Activated CD8-positive, alpha-beta T cell treated with anti-CD3 and anti-CD28 coated beads, Interleukin-2, amount 10 ng/mL, durations not matched to agents 7 days and 5 days (primary cell): ENCODE data around the gene HGFAC. TPM values are rescaled to one million over a fixed set of nuclear protein-coding genes. Genes with fewer than 3 reads are reported as not detected.
A peak's percentile ranks its signal among the peaks of the same experiment; 100 is the strongest.

Source experiments
- ATAC-seq: fragments of 150-1000 bp; cut with Tn5 transposase; one replicate; pipeline ENCODE4 v1.10.0; 2021; ENCODE audit warnings: moderate library complexity
- CTCF ChIA-PET: fragments of 350-600 bp; sonication (Branson Sonifier 250); formaldehyde crosslinking; loops from one replicate; lab custom pipeline; 2021; ENCODE audit warnings: antibody characterized with exemption; lab: Charles Lee
- POLR2A ChIA-PET: fragments of 350-600 bp; sonication (Branson Sonifier 250); formaldehyde crosslinking; loops from one replicate; lab custom pipeline; 2021; ENCODE audit warnings: antibody characterized with exemption; lab: Charles Lee
- DNase-seq: peaks from one replicate; pipeline ENCODE4 v3.0.0-alpha.2; 2020
- H3K27ac Mint-ChIP-seq: one replicate; pipeline ENCODE4 v1.8.0; 2021; ENCODE audit warnings: mild to moderate bottlenecking, mixed read lengths
- H3K27me3 Mint-ChIP-seq: one replicate; pipeline ENCODE4 v1.8.0; 2021; ENCODE audit warnings: low read depth, mixed read lengths
- H3K36me3 Mint-ChIP-seq: one replicate; pipeline ENCODE4 v1.8.0; 2021; ENCODE audit warnings: low read depth, mixed read lengths
- H3K4me1 Mint-ChIP-seq: one replicate; pipeline ENCODE4 v1.8.0; 2021; ENCODE audit warnings: low read depth, mixed read lengths
- H3K4me3 Mint-ChIP-seq: one replicate; pipeline ENCODE4 v1.8.0; 2021; ENCODE audit warnings: mild to moderate bottlenecking, mixed read lengths
- H3K9me3 Mint-ChIP-seq: one replicate; pipeline ENCODE4 v1.8.0; 2022; ENCODE audit warnings: mixed read lengths; ENCODE audit not compliant: insufficient read depth
- total RNA-seq, 2 experiments: library from RNA; stranded (reverse); gene quantifications; one replicate each; pipeline ENCODE4 v1.2.3, GENCODE V29; 2021

HGFAC gene
- not detected for total RNA-seq

GRCh38 chr4:3441501-3442459 lies at the start of gene HGFAC:
TSS of gene HGFAC (plus strand) at chr4:3441968. CDS start at chr4:3442002, 34 bp downstream.
- no peaks in the 10 kb centered on the region for H3K4me1 Mint-ChIP-seq
- H3K27ac Mint-ChIP-seq = no peak within 1 kb of the TSS
- H3K9me3 Mint-ChIP-seq = no peaks in the 10 kb centered on the region
- ChIA-PET POLR2A (no interaction called here), CTCF (interaction anchor here (0.8 to 1.8 kb wide), 3 partner anchors 94 to 334 kb away, joined by 3 to 8 read pairs (median 5); no protein-coding TSS in a partner anchor)
- no peak for DNase-seq
- H3K36me3 Mint-ChIP-seq = no peaks in the 10 kb centered on the region
- no peak for ATAC-seq
- no peak within 1 kb of the TSS for H3K4me3 Mint-ChIP-seq
- no peaks in the 10 kb centered on the region for H3K27me3 Mint-ChIP-seq

- ChIA-PET CTCF (no interaction called here), POLR2A (no interaction called here)
- Mint-ChIP-seq H3K36me3 (no peaks in the 10 kb centered on the region), H3K9me3 (no peaks in the 10 kb centered on the region), H3K27me3 (peaks cover 3% of the 10 kb centered on the region), H3K4me3 (no peak overlapping the region), H3K4me1 (no peaks in the 10 kb centered on the region), H3K27ac (no peak overlapping the region)
- ATAC-seq = no peak
- DNase-seq = no peak
Observed at GRCh38 chr4:3392321-3392720, 49.4 kb upstream of the HGFAC start.

GRCh38 chr4:3393171-3393570 lies 48.6 kb upstream of the HGFAC start:
- CTCF ChIA-PET = interaction anchor here (1.2 kb wide), 1 partner anchor 47 kb away, joined by 4 read pairs; no protein-coding TSS in a partner anchor
- no peaks in the 10 kb centered on the region for H3K9me3 Mint-ChIP-seq
- ATAC-seq (no peak), DNase-seq (no peak)
- peaks cover 3% of the 10 kb centered on the region for H3K27me3 Mint-ChIP-seq
- H3K36me3 Mint-ChIP-seq = no peaks in the 10 kb centered on the region
- no peak overlapping the region for H3K4me3 Mint-ChIP-seq
- H3K27ac Mint-ChIP-seq = no peak overlapping the region
- POLR2A ChIA-PET = no interaction called here
- H3K4me1 Mint-ChIP-seq = no peaks in the 10 kb centered on the region

GRCh38 chr4:3396600-3396999 lies 45.2 kb upstream of the HGFAC start:
- no peak overlapping the region for H3K27ac Mint-ChIP-seq
- H3K4me1 Mint-ChIP-seq = no peaks in the 10 kb centered on the region
- no peak overlapping the region for H3K4me3 Mint-ChIP-seq
- peaks cover 3% of the 10 kb centered on the region for H3K27me3 Mint-ChIP-seq
- CTCF ChIA-PET = no interaction called here
- H3K36me3 Mint-ChIP-seq = no peaks in the 10 kb centered on the region
- no peak for DNase-seq
- ATAC-seq = no peak
- POLR2A ChIA-PET = no interaction called here
- H3K9me3 Mint-ChIP-seq = no peaks in the 10 kb centered on the region

GRCh38 chr4:3397128-3397527 lies 44.6 kb upstream of the HGFAC start:
- no peak for DNase-seq
- Mint-ChIP-seq H3K4me1 (no peaks in the 10 kb centered on the region), H3K4me3 (no peak overlapping the region), H3K27ac (no peak overlapping the region), H3K9me3 (no peaks in the 10 kb centered on the region), H3K27me3 (peaks cover 3% of the 10 kb centered on the region), H3K36me3 (no peaks in the 10 kb centered on the region)
- CTCF ChIA-PET = interaction anchor here (0.7 kb wide), 1 partner anchor 84 kb away, joined by 3 read pairs; no protein-coding TSS in a partner anchor
- POLR2A ChIA-PET = no interaction called here
- no peak for ATAC-seq

- Mint-ChIP-seq H3K27ac (no peak overlapping the region), H3K4me3 (no peak overlapping the region), H3K9me3 (no peaks in the 10 kb centered on the region), H3K4me1 (no peaks in the 10 kb centered on the region), H3K27me3 (peaks cover 3% of the 10 kb centered on the region), H3K36me3 (no peaks in the 10 kb centered on the region)
- ATAC-seq (peak; percentile 74), DNase-seq (peak; percentile 35)
- CTCF ChIA-PET = interaction anchor here (0.8 kb wide), 1 partner anchor 293 kb away, joined by 3 read pairs; no protein-coding TSS in a partner anchor
- POLR2A ChIA-PET = no interaction called here
Observed at GRCh38 chr4:3399277-3400194, 42.2 kb upstream of the HGFAC start.

- CTCF ChIA-PET = interaction anchor here (0.6 kb wide), 1 partner anchor 684 kb away, joined by 3 read pairs; no protein-coding TSS in a partner anchor
- POLR2A ChIA-PET = no interaction called here
- Mint-ChIP-seq H3K4me1 (no peaks in the 10 kb centered on the region), H3K4me3 (no peak overlapping the region), H3K36me3 (no peaks in the 10 kb centered on the region), H3K27me3 (peaks cover 3% of the 10 kb centered on the region), H3K9me3 (no peaks in the 10 kb centered on the region), H3K27ac (no peak overlapping the region)
- no peak for ATAC-seq
- DNase-seq = no peak
Observed at GRCh38 chr4:3401436-3402171, 40.2 kb upstream of the HGFAC start.

GRCh38 chr4:3402491-3403347 lies 39.0 kb upstream of the HGFAC start:
- Mint-ChIP-seq H3K4me1 (no peaks in the 10 kb centered on the region), H3K36me3 (no peaks in the 10 kb centered on the region), H3K27ac (no peak overlapping the region), H3K9me3 (no peaks in the 10 kb centered on the region), H3K4me3 (no peak overlapping the region), H3K27me3 (peaks cover 3% of the 10 kb centered on the region)
- no peak for ATAC-seq
- ChIA-PET POLR2A (no interaction called here), CTCF (interaction anchor here (1.1 kb wide), 1 partner anchor 78 kb away, joined by 5 read pairs; no protein-coding TSS in a partner anchor)
- DNase-seq = no peak

- peaks cover 1% of the 10 kb centered on the region for H3K27me3 Mint-ChIP-seq
- no peak overlapping the region for H3K4me3 Mint-ChIP-seq
- POLR2A ChIA-PET = no interaction called here
Observed at GRCh38 chr4:3403348-3403906, 38.3 kb upstream of the HGFAC start.

GRCh38 chr4:3404546-3404945 lies 37.2 kb upstream of the HGFAC start:
- ChIA-PET POLR2A (no interaction called here), CTCF (no interaction called here)
- Mint-ChIP-seq H3K27me3 (no peaks in the 10 kb centered on the region), H3K27ac (no peak overlapping the region), H3K4me3 (no peak overlapping the region), H3K36me3 (no peaks in the 10 kb centered on the region), H3K9me3 (no peaks in the 10 kb centered on the region), H3K4me1 (no peaks in the 10 kb centered on the region)
- ATAC-seq (no peak), DNase-seq (no peak)

More at GRCh38 chr4:3403348-3403906, 38.3 kb upstream of the HGFAC start:
- ATAC-seq = no peak
- Mint-ChIP-seq H3K4me1 (no peaks in the 10 kb centered on the region), H3K9me3 (no peaks in the 10 kb centered on the region), H3K27ac (no peak overlapping the region), H3K36me3 (no peaks in the 10 kb centered on the region)
- CTCF ChIA-PET = interaction anchor here (1.1 kb wide), 1 partner anchor 77 kb away, joined by 5 read pairs; no protein-coding TSS in a partner anchor
- DNase-seq = no peak
